ENCODE results near the gene COPZ1. TPM values are rescaled to one million over a fixed set of nuclear protein-coding genes. Genes with fewer than 3 reads are reported as not detected.

Gene COPZ1
- total RNA-seq, 1 donor from 2014 or later = 89.5 TPM

DNA sequence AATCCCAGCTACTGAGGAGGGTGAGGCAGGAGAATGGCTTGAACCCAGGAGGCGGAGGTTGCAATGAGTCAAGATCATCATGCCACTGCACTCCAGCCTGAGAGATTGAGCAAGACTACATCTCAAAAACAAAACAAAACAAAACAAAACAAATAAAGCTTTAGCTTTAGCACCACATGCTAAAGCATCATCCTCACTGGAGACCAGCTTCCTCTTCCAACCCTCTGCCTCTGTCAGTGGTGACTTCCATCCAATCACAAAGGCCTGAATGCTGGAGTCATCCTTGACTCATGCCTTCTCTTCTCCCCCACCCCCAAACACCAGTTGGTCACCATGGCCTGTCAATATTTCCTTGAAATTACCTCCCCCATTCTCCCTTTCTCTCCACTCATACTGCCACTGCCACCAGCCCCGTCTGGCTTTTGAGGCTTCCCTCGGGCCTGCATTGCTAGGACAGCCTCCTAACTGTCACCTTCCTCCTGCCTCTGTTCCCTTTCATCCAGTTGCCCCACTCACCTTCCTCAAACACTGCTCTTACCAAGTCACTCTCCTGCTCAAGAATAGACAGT, 58.2 kb downstream of the COPZ1 start:
- Histone ChIP-seq H3K36me3 (ENCODE audit: control insufficient read depth, insufficient read depth, low read length) (peaks cover 17% of the 10 kb centered on the region), H3K27me3 (ENCODE audit: control insufficient read depth, insufficient read depth, low read length) (no peaks in the 10 kb centered on the region), H3K4me3 (ENCODE audit: low read depth, low read length) (no peak overlapping the region)
- no peak for TF ChIP-seq CTCF (IDR thresholded peaks at IDR 0.05; ENCODE audit: insufficient read depth, low read length, severe bottlenecking)
- DNase-seq (ENCODE audit: low read depth) = peak; percentile 99
- FAIRE-seq = peak; percentile 88

- FAIRE-seq (no peak), DNase-seq (ENCODE audit: low read depth) (no peak)
- H3K4me3 ChIP-seq (ENCODE audit: low read depth, low read length) = no peak within 1 kb of the TSS
- peaks cover 18% of the 10 kb centered on the region for H3K36me3 ChIP-seq (ENCODE audit: control insufficient read depth, insufficient read depth, low read length)
- no peak for TF ChIP-seq CTCF (IDR thresholded peaks at IDR 0.05; ENCODE audit: insufficient read depth, low read length, severe bottlenecking)
- no peaks in the 10 kb centered on the region for H3K27me3 ChIP-seq (ENCODE audit: control insufficient read depth, insufficient read depth, low read length)
Measured at GRCh38 chr12:54384591-54385041, 59.7 kb downstream of the COPZ1 start, which contains the start of gene ZNF385A. TSS of gene ZNF385A (minus strand) at chr12:54384733. CDS start at chr12:54384514, 219 bp downstream.

DNA sequence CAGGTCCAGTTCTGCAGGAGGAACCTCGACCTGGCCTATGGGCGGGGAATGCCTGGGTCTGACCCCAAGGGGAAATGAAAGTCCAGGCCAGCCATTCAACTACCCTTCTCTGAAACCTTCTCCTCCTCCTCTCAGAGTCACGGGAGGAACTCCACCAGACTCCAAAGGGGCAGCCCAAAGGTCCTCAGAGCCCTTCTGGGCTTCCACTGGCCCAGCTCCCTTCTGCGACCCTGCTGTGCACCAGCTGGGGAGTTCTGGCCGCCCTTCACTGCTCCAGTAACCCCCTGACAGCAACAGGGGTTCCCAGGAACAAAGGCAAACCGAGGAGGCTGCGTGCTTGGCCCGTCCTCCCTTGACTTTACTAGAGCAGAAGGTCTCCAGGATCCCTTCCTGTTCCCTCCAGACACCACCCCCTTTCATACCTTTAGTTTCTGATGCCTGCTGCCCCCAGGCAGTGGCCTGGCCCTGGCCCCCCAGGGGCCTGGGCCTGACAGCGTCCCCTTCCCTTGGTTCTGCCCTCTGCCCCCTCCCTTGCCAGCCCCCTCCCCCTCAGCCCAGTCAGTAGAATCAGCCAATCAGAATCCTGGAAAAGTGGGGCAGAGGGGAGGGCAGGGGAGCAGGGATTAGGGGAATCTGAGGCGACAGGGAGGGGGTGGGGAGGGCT, 60.5 kb downstream of the COPZ1 start:
- TF ChIP-seq CTCF (IDR thresholded peaks at IDR 0.05; ENCODE audit: insufficient read depth, low read length, severe bottlenecking) = no peak
- DNase-seq (ENCODE audit: low read depth) = no peak
- FAIRE-seq = no peak
- no peak overlapping the region for H3K4me3 ChIP-seq (ENCODE audit: low read depth, low read length)
- H3K27me3 ChIP-seq (ENCODE audit: control insufficient read depth, insufficient read depth, low read length) = no peaks in the 10 kb centered on the region
- H3K36me3 ChIP-seq (ENCODE audit: control insufficient read depth, insufficient read depth, low read length) = peaks cover 20% of the 10 kb centered on the region

DNA sequence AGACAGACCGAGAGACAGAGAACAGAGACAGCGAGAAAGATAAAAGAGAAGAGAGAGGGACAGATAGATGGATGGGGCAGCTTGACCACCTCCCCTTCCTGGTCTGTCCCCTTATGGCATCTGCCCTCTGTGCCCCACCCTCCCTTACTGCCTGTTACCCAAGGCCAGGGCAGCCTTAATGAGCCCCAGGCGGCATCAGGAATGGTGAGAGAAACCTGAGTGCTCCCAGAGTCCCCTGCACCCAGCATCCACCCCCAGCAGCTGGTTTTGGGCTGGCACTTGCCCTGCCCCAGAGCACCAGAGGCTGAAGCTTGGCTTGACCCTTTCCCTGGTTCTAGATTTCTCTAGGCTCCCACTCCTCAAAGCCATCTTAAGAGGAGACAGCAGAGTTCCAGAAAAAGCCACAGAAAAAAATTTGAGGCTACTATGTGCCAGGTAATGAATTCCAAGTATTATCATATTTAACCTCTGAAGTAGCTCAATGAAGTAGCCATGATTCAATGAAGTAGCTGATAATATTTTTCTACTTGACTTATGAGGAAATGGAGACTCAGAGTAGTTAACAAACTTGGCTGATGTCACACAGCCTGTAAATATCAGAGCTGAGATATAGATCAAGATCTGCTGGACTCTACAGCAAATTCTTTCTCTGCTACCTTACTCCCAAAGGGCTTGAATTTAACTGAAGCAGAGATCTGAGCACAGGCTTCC, 61.6 kb downstream of the COPZ1 start:
- no peak overlapping the region for H3K4me3 ChIP-seq (ENCODE audit: low read depth, low read length)
- FAIRE-seq (no peak), DNase-seq (ENCODE audit: low read depth) (no peak)
- no peaks in the 10 kb centered on the region for H3K27me3 ChIP-seq (ENCODE audit: control insufficient read depth, insufficient read depth, low read length)
- no peak for TF ChIP-seq CTCF (IDR thresholded peaks at IDR 0.05; ENCODE audit: insufficient read depth, low read length, severe bottlenecking)
- peaks cover 18% of the 10 kb centered on the region for H3K36me3 ChIP-seq (ENCODE audit: control insufficient read depth, insufficient read depth, low read length)

DNA sequence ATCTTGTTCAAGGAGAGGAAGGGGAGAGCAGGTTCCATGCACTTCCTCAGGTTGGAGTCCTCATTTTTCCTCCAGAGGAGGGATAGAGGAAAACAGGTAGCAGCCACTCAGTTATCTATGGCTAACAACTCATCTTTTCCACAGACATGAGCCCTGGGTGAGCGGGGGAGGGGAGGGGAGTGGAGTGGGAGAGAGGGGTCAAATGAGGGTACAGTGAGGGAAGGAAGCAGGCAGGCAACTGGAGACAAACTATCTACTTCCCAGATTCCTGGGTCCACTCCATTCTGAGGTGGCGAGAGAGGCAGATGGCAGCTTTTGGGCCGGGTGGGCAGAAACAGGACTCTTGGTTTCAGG, 62.2 kb downstream of the COPZ1 start:
- DNase-seq (ENCODE audit: low read depth) (no peak), FAIRE-seq (no peak)
- Histone ChIP-seq H3K4me3 (ENCODE audit: low read depth, low read length) (no peak overlapping the region), H3K27me3 (ENCODE audit: control insufficient read depth, insufficient read depth, low read length) (no peaks in the 10 kb centered on the region), H3K36me3 (ENCODE audit: control insufficient read depth, insufficient read depth, low read length) (peaks cover 18% of the 10 kb centered on the region)
- TF ChIP-seq CTCF (IDR thresholded peaks at IDR 0.05; ENCODE audit: insufficient read depth, low read length, severe bottlenecking) = no peak
